CD4-positive, alpha-beta T cell treated with Interleukin-21 for 1 hour (primary cell): Measurements from ENCODE around the gene HMGXB3.

Experiments used
- DNase-seq: peaks from one replicate; pipeline ENCODE4 v3.0.0-alpha.2; 2020

HMGXB3 gene

DNA sequence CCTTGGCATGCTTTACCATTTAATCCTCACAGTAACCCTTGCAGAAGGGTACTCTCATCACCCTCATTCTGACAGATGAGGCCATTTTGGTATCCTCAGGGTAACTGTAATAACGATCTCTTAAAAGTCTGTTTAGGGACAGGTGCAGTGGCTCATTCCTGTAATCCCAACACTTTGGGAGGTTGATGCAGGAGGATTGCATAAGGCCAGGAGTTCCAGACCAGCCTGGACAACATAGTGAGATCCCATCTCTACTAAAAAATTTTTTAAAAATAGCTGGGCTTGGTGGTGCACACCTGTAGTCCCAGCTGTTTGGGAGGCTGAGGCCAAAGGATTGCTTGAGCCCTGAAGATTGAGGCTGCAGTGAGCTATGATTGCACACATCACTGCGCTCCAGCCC, 54.0 kb downstream of the HMGXB3 start:
- DNase-seq, result no peak

DNA sequence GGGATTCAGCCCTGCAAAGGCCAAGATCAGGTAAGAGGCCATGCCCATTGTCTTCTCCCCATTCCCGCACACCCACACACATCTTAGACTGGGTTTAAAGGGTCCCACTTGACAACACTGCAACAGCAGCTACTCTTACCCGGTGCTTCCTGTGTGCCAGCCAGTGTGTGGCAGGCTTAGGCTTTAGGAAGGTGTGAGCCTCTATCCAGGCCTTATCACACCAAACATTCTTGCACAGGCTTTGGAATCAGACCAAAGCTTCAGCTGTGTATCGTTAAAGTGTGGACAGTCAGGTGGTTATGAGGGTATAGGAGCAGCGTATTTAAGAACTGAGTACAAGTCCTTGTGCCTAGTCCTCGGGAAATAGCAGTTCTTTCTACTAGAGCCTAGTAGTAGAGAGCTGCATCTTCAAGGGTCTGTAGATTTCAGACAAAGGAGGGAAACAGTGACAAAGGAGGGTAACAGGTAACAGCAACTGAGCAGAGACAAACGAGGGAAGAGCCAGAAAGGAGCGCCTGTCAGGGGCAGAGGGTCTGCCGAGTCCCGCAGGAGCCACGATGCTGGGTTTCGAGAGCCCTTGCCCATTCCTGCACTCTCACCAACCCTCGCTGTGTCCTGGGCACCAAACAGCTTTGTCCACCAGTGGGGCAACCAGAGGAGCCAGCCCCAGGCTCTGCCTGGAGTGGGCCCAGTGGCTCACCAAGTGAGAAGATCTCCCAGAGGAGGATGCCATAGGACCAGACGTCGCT, 55.0 kb downstream of the HMGXB3 start:
- DNase-seq, result no peak

DNA sequence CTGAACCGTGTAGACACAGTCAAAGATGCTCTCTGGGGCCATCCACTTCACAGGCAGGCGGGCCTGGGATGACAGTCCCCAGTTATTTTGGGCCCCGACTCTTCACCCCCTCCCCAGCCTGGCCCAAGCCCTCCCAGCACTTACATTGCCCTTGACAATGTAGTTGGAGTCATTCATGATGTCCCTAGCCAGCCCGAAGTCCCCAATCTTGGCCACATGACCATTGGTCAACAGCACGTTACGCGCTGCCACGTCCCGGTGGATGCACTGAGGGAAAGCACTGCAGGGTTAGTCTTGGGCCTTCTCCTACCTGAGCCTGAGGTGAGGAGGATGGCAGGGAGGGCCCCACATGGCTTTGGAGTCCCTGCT, 55.5 kb downstream of the HMGXB3 start:
- DNase-seq, result no peak

DNA sequence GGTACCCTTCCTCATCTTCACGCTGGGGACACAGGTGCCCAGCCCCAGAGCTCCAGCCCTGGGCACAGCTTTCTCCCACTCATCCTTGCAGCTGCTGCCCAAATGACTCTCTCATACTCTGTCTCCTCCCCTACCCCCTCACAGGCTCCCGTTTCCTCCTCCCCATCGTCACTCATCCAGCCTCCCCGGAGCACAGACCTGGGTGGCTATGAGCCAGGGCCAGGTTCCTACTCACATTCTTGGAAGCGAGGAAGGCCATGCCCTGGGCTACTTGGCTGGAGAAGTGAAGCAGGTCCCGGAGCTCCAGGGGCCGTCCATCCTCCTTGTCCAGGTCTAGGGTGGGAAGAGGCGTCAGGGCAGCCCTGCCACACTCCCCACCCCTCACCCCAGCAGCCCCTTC, 56.5 kb downstream of the HMGXB3 start:
- no peak for DNase-seq

DNA sequence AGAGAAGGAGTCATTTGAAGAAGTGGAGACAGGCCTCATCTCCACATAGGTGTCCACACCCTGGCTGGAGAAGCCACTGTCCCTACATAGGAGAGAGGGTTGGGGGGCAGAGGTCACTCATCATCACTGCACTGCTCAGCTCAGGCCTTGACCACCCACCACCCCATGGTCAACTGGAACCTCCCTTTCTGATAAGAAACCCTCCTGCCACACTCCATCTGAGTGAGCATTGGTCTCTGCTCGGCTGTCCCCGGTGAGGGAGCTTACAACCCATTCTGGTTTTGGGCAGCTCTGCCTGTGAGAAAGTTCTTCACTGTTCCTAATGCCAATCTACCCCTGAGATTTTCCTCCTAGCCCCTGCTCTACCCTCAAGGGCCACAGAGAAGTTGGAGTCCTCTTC, 57.0 kb downstream of the HMGXB3 start:
- no peak for DNase-seq

DNA sequence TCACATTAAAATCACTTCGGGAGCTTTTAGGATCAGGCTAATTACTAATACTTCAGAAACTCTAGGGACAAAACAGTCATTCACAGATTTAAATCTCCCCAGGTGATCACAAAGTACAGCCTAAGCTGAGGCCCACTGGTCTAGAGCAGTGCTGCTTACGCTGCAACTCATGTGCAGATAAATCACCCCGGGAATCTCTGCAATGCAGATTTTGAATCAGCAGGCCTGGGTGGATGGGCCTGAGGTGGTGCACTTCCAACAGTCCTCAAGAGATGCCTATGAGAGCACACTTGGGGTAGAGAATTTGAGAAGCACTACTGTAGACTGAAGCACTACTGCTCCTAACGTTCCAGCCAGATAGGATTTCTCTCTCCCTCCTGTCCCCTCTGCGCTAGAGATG, 57.5 kb downstream of the HMGXB3 start:
- DNase-seq, result no peak

DNA sequence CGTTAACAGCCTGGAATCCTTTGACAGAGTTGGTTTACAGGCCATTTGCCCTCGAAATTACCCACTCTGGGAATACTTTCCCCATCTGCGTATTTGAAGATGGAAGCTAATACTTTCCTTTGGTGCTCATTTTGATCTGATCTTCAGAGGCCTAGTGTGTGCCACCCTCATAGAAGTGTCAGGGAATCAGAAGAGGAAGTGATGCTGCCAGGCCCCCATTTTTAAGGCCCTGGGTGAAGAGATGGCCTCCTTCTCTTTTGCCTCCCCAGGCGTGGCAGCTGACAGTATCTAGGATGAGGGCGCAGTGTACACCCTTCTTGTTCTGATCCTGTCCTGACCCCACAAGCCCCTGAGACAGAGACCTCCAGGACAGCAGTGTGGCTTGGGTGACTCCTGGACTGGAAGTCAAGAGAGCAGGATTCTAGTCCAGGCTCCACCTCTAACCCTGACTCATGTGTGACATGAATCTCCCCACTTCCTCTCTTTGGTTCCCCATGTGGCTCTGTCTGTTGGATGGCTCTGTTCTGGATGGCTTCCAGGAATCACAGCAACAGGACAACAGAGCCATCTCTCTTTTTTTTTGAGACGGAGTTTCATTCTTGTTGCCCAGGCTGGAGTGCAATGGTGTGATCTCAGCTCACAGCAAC, 58.1 kb downstream of the HMGXB3 start:
- DNase-seq, result peak; percentile 18

DNA sequence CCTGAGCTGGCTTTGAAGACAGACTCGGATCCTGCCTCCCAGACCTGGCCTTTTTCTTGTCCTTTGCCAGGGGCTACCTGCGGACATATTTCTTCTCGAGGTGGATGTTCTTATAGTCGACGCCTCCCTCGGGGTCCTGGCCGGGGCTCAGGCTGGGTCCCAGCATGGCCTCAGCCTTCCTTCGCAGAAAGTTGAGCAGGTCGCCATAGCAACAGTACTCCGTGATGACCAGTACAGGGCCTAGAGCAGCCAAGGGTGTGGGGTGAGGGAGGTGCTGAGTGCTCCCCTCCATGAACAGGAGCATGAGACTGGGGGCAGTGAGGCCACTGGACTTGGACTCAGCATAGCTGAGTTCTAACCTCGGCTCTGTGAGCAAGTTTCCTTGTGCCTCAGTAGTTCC, 59.1 kb downstream of the HMGXB3 start:
- no peak for DNase-seq

DNA sequence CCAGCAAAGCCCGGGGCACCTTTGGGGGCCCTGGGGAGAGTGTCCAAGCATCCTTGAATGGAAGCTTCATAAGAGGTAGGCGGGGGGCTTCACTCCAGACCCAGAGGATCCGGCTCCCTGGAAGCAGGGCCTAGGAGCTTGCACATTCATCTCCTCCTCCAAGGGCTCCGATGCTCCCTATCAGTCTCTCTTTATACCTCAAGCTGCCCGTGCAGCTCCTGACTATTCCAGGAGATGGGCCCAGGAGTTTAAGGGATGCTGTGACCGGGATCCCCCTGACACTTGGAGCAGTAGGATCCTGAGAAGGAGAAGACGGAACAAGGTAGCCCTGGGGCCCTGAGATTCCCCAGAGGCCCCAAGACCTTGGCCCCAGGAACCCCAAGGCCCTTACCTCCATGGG, 59.9 kb downstream of the HMGXB3 start:
- DNase-seq, result no peak

DNA sequence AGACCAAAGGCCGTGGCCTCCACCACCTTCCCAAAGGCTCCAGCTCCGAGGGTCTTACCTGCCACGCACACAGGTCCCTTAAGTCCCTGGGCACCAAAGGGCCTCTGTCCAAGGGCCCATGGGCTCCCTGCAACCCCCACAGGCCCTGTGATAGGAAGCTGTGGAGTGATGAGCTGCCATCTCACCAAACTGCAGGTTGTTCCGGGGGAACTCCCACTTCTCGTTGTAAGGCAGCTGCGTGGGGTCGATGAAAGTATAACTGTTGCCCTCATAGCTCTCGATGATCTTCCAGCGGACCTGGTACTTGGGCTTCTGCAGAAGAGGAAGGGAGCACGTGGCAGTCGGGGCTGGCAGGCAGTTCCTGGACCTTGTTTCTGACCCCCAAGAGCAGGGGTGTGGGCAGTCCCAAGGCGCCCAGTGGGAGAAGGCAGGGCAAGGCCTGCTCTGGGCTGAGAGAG, 61.0 kb downstream of the HMGXB3 start:
- no peak for DNase-seq

DNA sequence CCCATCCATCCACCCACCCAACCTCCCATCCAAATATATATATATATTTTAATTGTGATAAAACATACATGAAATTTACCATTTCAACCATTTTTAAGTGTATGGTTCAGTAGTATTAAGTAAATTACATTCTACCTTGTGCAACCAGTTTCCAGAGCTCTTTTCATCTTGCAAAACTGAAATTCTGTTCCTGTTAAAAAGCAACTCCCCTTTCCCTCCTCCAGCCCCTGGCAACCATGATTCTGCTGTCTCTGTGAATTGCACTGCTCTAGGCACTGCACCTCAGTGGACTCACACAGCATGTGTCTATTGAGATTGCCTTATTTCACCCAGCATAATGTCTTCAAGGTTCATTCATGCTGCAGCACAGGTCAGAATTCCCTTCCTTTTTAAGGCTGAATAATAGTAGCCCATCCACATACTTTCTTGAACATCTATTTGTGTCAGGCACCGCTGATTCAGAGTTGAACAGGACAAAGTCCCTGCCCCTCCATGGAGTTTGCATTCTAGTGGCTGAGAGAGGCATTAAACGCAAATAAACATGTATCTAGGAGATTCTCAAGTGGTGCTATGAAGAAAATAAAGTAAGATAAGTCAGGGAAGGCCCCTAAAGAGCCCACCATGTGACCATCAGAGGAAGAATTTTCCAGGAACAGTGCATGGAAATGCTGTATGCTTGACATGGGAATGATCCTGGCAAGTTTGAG, 61.8 kb downstream of the HMGXB3 start:
- DNase-seq, result no peak

DNA sequence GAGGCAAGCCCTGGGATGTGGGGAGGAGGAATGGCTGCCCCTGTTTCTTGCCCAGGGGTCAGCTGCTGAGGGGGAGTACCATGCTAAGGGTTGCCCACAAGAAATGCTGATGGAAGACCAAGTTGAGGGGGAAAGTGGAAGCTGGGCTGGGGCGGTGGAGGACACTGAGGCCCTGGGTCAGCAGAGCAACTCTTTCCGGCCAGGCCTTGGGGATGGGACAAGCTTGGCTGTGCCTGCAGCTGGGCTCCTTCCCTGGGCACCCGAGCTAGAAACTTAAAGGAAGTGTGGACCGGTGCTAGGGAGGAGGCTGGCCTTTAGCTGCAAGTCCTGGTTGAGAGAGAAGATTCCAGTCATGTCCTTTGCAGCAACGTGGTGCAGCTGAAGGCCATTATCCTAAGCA, 63.1 kb downstream of the HMGXB3 start:
- no peak for DNase-seq

DNA sequence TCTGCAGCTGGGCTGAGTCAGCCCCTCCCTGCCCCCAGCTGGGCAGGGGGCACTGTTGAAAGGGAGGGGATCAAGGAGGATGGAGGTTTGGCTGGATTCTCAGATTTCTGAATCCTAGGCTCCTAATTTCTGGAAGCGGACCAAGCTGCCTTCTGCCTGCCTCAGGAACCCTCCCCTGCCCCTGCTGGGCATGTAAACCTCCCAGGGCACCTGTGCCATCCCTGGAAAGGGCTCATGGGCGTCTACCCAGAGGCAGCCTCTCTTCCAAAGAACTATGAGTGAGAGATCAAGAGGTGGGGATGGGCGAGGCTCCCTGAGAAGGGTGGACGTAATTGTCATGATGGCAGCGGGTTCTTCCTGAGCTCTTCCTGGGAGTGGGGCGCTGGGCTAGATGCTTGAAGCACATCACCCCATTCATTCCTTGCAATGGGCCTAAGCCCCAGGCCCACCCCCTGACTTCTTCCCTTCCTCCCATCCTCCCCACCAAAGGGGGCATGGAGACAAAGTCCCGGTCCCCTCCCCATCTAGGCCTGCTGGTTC, 64.2 kb downstream of the HMGXB3 start:
- DNase-seq, result no peak

DNA sequence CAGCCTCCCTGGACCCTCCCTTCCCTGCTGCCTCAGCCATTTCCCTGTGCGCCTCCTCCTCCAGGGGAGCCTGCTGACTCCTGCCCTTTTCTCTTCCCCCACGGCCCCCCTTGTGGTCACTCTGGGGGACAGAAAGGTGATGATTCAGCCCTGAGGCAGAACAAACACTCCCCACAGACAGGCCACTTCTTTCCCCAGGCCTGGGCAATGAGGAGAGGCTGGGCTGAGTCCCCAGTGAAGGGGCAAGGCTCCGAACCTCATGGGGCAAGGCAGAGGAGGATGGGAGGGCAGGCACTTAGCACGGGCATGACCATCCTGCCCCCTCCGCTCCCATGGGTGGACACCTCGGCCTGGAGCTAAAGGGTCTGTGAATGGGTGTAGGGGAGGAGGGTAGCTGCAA, 64.8 kb downstream of the HMGXB3 start:
- no peak for DNase-seq

DNA sequence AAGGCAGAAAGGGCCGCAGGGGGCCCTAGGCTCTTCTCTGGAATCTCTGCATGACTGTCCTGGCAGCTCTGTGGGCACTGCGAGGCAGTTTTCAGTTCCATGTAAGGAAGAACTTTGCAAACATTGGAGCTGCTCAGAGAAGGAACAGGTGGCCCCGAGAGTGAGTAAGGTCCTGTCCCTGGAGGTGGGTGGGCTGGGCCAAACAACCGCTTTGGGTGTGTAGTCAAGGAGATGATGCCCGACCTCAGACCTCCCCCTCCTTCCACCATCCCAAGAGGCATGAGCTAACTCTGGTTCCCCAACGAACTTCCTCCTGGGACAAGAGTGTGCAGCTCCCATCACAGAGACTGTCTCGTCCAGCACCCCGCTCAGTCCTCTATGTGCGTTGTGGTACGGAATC, 65.3 kb downstream of the HMGXB3 start:
- no peak for DNase-seq

DNA sequence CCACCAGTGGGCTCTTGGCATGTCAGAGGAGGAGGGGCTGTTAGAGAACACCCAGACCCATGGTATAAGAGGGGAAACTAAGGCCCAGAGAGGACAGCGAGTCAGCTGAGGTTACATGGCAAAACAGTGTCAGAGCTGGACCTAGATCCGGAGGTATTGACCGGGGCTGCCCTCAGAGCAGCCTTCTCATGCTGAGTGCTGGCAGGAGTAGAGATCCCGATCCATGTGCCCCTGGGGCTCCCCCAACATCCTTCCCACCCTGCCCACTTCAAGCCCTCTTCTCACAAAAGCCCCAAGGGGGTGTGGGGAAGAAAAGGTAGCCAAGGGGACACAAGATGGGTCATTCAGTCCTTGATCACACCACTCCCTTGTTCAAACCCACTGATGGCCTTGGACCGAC, 65.9 kb downstream of the HMGXB3 start:
- no peak for DNase-seq

DNA sequence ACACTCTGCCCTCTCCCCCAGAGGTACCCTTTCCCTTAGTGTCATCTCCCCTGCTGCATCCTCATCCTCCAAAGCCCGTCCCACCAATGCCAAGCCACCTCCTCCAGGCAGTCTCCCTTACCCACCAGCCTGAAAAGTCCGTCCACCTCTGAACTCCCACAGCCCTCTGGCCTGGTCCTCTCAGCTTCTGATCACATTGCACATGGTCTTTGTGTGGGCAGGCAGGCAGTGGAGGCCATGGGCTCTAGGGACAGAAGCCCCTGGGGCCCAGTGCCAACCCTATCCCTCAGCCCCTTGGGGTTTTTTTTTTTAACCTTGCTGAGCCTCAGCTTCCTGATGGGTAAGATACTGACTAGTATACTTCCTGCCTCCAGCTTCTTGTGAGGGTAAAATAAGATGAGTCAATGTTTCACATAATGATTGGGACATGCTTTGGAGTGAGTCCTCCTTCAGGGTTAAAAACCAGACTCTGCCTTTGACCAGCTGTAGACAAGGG, 66.4 kb downstream of the HMGXB3 start:
- no peak for DNase-seq

DNA sequence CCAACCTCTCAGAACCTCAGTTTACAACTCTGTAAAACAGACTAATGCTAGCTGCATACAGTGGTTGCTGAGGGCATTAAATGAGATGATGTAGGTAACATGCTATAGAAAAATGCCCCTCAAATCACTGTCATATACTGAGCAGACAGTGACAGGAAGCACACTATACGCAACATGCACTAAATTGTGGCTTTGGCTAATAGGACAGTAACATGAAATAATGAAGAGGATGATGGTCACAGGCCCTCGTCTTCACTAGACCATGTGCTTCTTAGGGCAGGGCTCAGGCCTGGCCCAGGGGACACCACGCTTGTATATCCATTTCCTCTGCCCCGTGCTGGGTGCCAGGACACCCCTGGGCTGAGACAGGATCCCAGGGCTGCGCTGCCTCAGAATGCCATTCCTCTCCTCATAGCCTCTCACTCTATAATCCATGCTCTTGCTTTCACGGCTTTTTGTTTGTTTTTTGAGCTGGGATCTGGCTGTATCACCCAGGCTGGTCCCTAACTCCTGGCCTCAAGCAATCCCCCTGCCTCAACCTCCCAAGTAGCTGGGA, 66.9 kb downstream of the HMGXB3 start:
- no peak for DNase-seq

DNA sequence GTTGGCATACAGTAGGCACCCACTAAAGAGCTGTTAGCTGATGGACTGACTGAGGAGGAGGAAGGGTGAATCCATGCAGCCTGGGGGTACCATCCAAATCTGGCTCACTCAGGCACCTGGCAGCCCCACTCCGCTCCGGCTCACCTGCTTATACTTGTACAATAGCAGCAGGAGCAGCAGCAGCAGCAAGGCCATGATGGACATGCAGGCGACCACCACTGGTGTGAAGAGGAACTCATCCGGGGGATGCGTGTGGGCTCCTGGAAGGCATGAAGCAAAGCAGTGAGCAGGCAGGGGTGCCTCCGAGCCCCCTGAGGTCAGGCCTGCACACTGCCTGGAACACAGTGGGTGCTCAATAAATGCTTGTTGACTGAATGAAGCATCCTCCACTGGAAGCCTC, 67.5 kb downstream of the HMGXB3 start:
- DNase-seq, result no peak

DNA sequence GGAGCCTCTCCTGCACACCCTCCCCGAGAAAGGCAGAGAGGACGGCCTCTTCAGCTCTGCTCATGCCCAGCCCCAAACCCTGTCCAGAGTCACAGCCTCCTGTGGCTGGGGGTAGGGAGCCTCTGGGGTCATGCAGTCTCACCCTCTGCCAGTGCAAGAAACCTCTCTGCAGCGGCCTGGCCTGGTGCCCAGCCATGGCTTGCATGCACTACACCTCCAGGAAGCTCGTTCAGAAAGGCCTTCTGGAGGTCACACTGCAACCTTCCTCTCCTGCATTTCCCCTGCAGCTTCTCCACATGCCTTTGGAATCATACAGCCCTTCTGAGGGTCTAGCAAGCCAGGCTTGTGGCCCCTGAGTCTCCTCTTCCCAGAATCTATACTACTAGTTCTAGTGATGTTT, 67.9 kb downstream of the HMGXB3 start:
- DNase-seq, result no peak

DNA sequence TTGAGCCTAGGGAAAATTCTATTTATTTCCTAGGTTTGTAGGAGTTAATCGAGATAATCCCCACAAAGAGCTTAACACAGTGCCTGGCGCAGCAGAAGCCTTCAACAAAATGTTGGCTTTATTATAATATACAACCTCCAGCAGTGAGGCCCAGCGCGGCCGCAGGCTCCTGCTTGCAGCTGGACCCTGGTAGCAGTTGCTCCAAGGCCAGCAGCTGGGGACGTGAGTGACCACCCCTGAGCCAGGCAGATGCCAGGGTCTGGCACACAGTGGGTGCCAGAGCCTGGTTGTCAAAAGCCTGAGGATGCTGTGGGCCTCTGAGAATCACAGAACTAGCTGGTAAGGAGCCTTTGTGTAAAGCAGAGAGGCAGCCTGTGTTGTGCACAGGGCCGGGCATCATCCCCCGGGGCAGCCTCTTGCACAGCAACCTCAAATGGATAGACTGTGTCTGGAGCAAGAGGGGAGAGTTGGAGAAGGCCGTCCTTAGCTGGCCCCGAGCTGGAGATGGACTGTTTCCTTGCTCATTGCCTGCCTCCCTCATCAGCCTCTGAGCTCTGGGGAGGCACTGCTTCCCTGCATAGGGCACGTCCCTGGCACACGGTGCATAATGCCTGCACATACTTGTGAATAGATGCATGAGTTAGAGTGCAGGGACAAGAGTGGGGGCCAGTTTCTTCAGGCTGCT, 68.6 kb downstream of the HMGXB3 start:
- DNase-seq, result no peak

DNA sequence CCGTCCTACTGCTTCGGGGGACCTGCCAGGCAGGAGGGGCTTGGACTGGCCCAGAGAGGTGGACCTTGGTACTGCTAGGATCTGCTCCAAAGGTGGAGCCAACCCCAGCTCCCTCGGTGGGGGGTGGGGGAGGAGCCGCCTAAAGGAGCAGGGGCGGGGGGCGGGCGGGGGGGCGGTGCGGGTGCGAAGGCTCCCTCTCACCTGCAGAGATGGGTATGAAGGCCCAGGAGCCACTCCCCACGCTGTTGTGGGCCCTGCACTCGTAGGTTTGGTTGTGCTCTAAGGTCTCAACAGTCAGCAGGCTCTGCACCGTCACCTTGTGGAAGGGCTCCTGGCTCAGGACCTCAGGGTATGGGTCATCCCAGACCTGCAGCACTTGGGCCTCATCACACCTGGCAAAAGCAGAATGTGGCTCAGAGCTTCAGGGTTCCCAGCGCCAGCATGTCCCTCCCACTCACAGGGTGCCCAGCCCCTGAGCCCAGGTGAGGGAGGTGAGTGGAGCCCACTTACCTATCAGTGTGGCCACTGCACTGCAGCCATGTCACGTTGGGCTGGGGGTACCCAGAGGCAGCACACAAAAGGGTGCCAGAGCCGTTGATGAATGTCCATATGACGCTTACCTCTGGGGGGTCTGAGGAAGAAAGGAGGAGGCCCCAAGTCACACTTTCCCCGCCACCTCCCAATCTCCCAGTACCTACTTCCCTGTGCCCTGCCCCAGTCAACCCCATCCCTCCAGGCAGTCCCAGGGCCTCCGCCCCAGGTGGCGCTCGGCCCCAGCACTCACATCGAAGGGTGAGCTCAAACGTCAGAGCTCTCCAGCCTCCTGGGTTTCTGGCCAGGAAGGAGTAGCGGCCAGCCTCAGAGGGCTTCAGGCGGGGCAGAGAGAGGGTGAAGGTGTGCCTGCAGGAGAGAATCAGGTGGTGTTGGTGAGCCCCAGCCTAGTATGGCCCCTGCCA, 69.4 kb downstream of the HMGXB3 start:
- DNase-seq, result no peak
